H1 (cell line): ENCODE results near the gene CENPV. TPM values are rescaled to one million over a fixed set of nuclear protein-coding genes. Genes with fewer than 3 reads are reported as not detected.

ENCODE experiments used
- CTCF ChIA-PET: fragments of 300-600 bp; sonication (Branson Sonifier 250); formaldehyde crosslinking; loops from one replicate; lab custom pipeline; 2021; ENCODE audit not compliant: partially characterized antibody; lab: Charles Lee
- POLR2A ChIA-PET: fragments of 300-600 bp; sonication (Branson Sonifier 250); formaldehyde crosslinking; loops from one replicate; lab custom pipeline; 2021; ENCODE audit warnings: inconsistent platforms; ENCODE audit not compliant: partially characterized antibody; lab: Charles Lee
- DNase-seq, 2 experiments: peaks; one replicate each; pipeline versions ENCODE4 v3.0.0 to v3.0.0-alpha.2; 2010 to 2022; ENCODE audit warnings: low spot score in 2 of 2, low read depth in 1 of 2, mixed read lengths in 1 of 2
- FAIRE-seq: peaks from 2 replicates; lab custom pipeline; 2011; peaks lifted over from hg19 to GRCh38; lab: Jason Lieb, UNC
- H2AFZ ChIP-seq: 2 replicates; pipeline ENCODE4 v1.8.1; 2012; ENCODE audit warnings: low read length, inconsistent platforms
- H2AK5ac ChIP-seq: 2 replicates; pipeline ENCODE4 v1.6.1; 2013; ENCODE audit warnings: low read depth, low read length
- H2BK120ac ChIP-seq: replicated peaks from 2 replicates; pipeline ENCODE3; 2013; ENCODE audit warnings: low read depth, low read length, inconsistent platforms
- H2BK12ac ChIP-seq: 2 replicates; pipeline ENCODE4 v1.6.1; 2013; ENCODE audit warnings: low read depth, low read length
- H2BK15ac ChIP-seq: 2 replicates; pipeline ENCODE4 v1.6.1; 2013; ENCODE audit warnings: low read length
- H2BK20ac ChIP-seq: 2 replicates; pipeline ENCODE4 v1.6.1; 2013; ENCODE audit warnings: low read length
- H2BK5ac ChIP-seq: 2 replicates; pipeline ENCODE4 v1.6.1; 2013; ENCODE audit warnings: low read depth, low read length
- H3K14ac ChIP-seq: 2 replicates; pipeline ENCODE4 v1.6.1; 2013; ENCODE audit warnings: inconsistent platforms; ENCODE audit not compliant: insufficient read length
- H3K18ac ChIP-seq: 2 replicates; pipeline ENCODE4 v1.6.1; 2013; ENCODE audit warnings: low read length; ENCODE audit errors: extremely low read depth
- H3K23ac ChIP-seq: 2 replicates; pipeline ENCODE4 v1.6.1; 2013; ENCODE audit warnings: inconsistent platforms; ENCODE audit not compliant: insufficient read length
- H3K23me2 ChIP-seq: 2 replicates; pipeline ENCODE4 v1.6.1; 2013; ENCODE audit warnings: low read depth, low read length
- H3K27ac ChIP-seq: 2 replicates; pipeline ENCODE4 v1.6.1; 2011; ENCODE audit warnings: low read depth, low read length, inconsistent platforms
- H3K27me3 ChIP-seq, 4 experiments: replicated peaks in 1 of 4; 1 replicate in 1 of 4; 2 replicates in 3 of 4; pipeline versions ENCODE4 v1.6.1 to v1.8.1; 2011 to 2013; ENCODE audit warnings: low read length in 3 of 4, mild to moderate bottlenecking in 3 of 4, inconsistent platforms in 2 of 4, mixed read lengths in 2 of 4, moderate library complexity in 1 of 4; ENCODE audit not compliant: control insufficient read depth in 3 of 4, insufficient read depth in 3 of 4; ENCODE audit errors: extremely low read depth in 1 of 4
- H3K36me3 ChIP-seq, 4 experiments: 2 replicates each; pipeline versions ENCODE4 v1.6.1 to v1.8.1; 2011 to 2013; ENCODE audit warnings: mild to moderate bottlenecking in 4 of 4, low read length in 3 of 4, moderate library complexity in 2 of 4, control low read depth in 1 of 4, inconsistent platforms in 1 of 4; ENCODE audit not compliant: insufficient read depth in 4 of 4, control insufficient read depth in 2 of 4
- H3K4ac ChIP-seq: replicated peaks from 2 replicates; pipeline ENCODE3; 2013; ENCODE audit warnings: low read length, low read depth, mixed read lengths, inconsistent platforms; ENCODE audit not compliant: insufficient read length
- H3K4me1 ChIP-seq, 4 experiments: replicated peaks in 1 of 4; 1 replicate in 1 of 4; 2 replicates in 3 of 4; pipeline versions ENCODE4 v1.6.1 to v1.8.1; 2011 to 2013; ENCODE audit warnings: low read length in 3 of 4, inconsistent platforms in 2 of 4, mixed read lengths in 1 of 4; ENCODE audit not compliant: insufficient read depth in 4 of 4, control insufficient read depth in 3 of 4
- H3K4me2 ChIP-seq, 2 experiments: 2 replicates each; pipeline versions ENCODE4 v1.6.1 to v1.8.1; 2011 to 2013; ENCODE audit warnings: low read depth in 2 of 2, low read length in 2 of 2, control low read depth in 1 of 2, inconsistent platforms in 1 of 2, mild to moderate bottlenecking in 1 of 2; ENCODE audit not compliant: insufficient read depth in 1 of 2
- H3K4me3 ChIP-seq, 4 experiments: fragments of 200-600, 300-600 bp in 1 of 4; sonication (generic), shearing (Covaris generic), sonication (Bioruptor Twin) in 1 of 4; 2 replicates each; pipeline versions ENCODE4 v1.5.1 to v1.8.1; 2011 to 2016; ENCODE audit warnings: low read length in 4 of 4, low read depth in 3 of 4, control low read depth in 2 of 4, inconsistent platforms in 2 of 4, mild to moderate bottlenecking in 2 of 4, mixed read lengths in 1 of 4, moderate library complexity in 1 of 4; ENCODE audit not compliant: insufficient read depth in 2 of 4; ENCODE audit errors: extremely low read depth in 1 of 4
- H3K56ac ChIP-seq: replicated peaks from 2 replicates; pipeline ENCODE3; 2013; ENCODE audit warnings: low read depth, mild to moderate bottlenecking, mixed read lengths, low read length, inconsistent platforms; ENCODE audit not compliant: insufficient read length
- H3K79me1 ChIP-seq: 2 replicates; pipeline ENCODE4 v1.6.1; 2013; ENCODE audit warnings: low read depth, low read length, control low read depth
- H3K79me2 ChIP-seq, 2 experiments: 2 replicates each; pipeline versions ENCODE4 v1.6.1 to v1.8.1; 2012 to 2013; ENCODE audit warnings: low read length in 2 of 2, mild to moderate bottlenecking in 2 of 2, inconsistent platforms in 1 of 2; ENCODE audit not compliant: insufficient read depth in 2 of 2, control insufficient read depth in 1 of 2
- H3K9ac ChIP-seq, 4 experiments: replicated peaks in 1 of 4; 1 replicate in 1 of 4; 2 replicates in 3 of 4; pipeline versions ENCODE4 v1.6.1 to v1.8.1; 2011 to 2013; ENCODE audit warnings: low read depth in 3 of 4, low read length in 3 of 4, control low read depth in 2 of 4, mild to moderate bottlenecking in 2 of 4, moderate library complexity in 2 of 4, inconsistent platforms in 1 of 4; ENCODE audit errors: extremely low read depth in 1 of 4
- H3K9me3 ChIP-seq, 2 experiments: 2 replicates each; pipeline versions ENCODE4 v1.6.1 to v1.8.1; 2012 to 2013; ENCODE audit warnings: mild to moderate bottlenecking in 2 of 2, moderate library complexity in 2 of 2, control low read depth in 1 of 2, inconsistent platforms in 1 of 2, low read depth in 1 of 2, low read length in 1 of 2, mixed read lengths in 1 of 2; ENCODE audit not compliant: insufficient read depth in 2 of 2
- H4K20me1 ChIP-seq, 2 experiments: replicated peaks in 1 of 2; 2 replicates each; pipeline versions ENCODE3 to v1.8.1; 2011 to 2013; ENCODE audit warnings: inconsistent platforms in 2 of 2, low read length in 2 of 2, mild to moderate bottlenecking in 1 of 2; ENCODE audit not compliant: insufficient read depth in 2 of 2, control insufficient read depth in 1 of 2
- H4K5ac ChIP-seq: 2 replicates; pipeline ENCODE4 v1.6.1; 2013; ENCODE audit warnings: low read length, low read depth, mixed read lengths, inconsistent platforms; ENCODE audit not compliant: insufficient read length
- H4K8ac ChIP-seq: 2 replicates; pipeline ENCODE4 v1.8.0; 2013; ENCODE audit warnings: mild to moderate bottlenecking, moderate library complexity, low read length, inconsistent platforms; ENCODE audit not compliant: insufficient read depth; ENCODE audit errors: extremely low read depth
- H4K91ac ChIP-seq: replicated peaks from 2 replicates; pipeline ENCODE3; 2013; ENCODE audit warnings: low read length, mixed read lengths, inconsistent platforms; ENCODE audit not compliant: insufficient read length
- ATF2 ChIP-seq: IDR thresholded peaks from 2 replicates; pipeline ENCODE4 v1.6.1; 2012; ENCODE audit warnings: low read length, inconsistent platforms
- ATF3 ChIP-seq: IDR thresholded peaks from 2 replicates; pipeline ENCODE4 v1.6.1; 2011; ENCODE audit warnings: low read depth, mild to moderate bottlenecking, low read length; ENCODE audit not compliant: insufficient read depth
- POLR2AphosphoS5 ChIP-seq: IDR thresholded peaks from 2 replicates; pipeline ENCODE4 v1.6.1; 2011; ENCODE audit warnings: low read depth, low read length
- RBBP5 ChIP-seq: IDR thresholded peaks from 2 replicates; pipeline ENCODE4 v1.7.1; 2012; ENCODE audit warnings: low read depth, mild to moderate bottlenecking, inconsistent platforms, low read length, moderate library complexity, borderline replicate concordance
- SIX5 ChIP-seq: IDR thresholded peaks from 2 replicates; pipeline ENCODE4 v1.6.1; 2011; ENCODE audit warnings: mild to moderate bottlenecking, low read depth, low read length
- SP1 ChIP-seq: IDR thresholded peaks from 2 replicates; pipeline ENCODE4 v1.6.1; 2011; ENCODE audit warnings: low read depth, low read length
- SP2 ChIP-seq: IDR thresholded peaks from 2 replicates; pipeline ENCODE4 v1.6.1; 2012; ENCODE audit warnings: mild to moderate bottlenecking, low read length, inconsistent platforms
- TAF1 ChIP-seq: IDR thresholded peaks from 2 replicates; pipeline ENCODE4 v1.6.1; 2011; ENCODE audit warnings: mild to moderate bottlenecking, low read depth, low read length
- WGBS, 2 experiments: shearing (Covaris generic) in 1 of 2; methylation state at CpG; one replicate each; pipeline versions ENCODE4 v1.1.6 to v1.1.7; 2013 to 2015; ENCODE audit warnings: low lambda C conversion rate in 2 of 2, mixed read lengths in 2 of 2, inconsistent platforms in 1 of 2, low coverage in 1 of 2, missing lambda C conversion rate in 1 of 2; ENCODE audit not compliant: insufficient replicate concordance in 2 of 2, insufficient coverage in 1 of 2, insufficient read length in 1 of 2; ENCODE audit errors: extremely low coverage in 1 of 2, missing lambda C conversion rate in 1 of 2; 5-methylcytosine and 5-hydroxymethylcytosine counted together
- polyA plus RNA-seq, 7 experiments: library from polyadenylated mRNA; depleted of rRNA in 3 of 7; stranded (reverse) in 5 of 7; unstranded in 2 of 7; fragments of >200 nt in 5 of 7; fragments of 200-250 nt in 2 of 7; gene quantifications; 1 replicate in 5 of 7; 2 replicates in 1 of 7; 4 replicates in 1 of 7; pipeline versions ENCODE4 v1.2.1 to v1.2.3, GENCODE V29; 2011 to 2013; ENCODE audit warnings: missing spikeins in 2 of 7, mixed read lengths in 2 of 7
- total RNA-seq: library from RNA; stranded (reverse); fragmentation: NEBNext Ultra II Directional; extraction: Animal tissue kit (Norgen Biotek cat#: 25700); gene quantifications from 2 replicates; pipeline ENCODE4 v1.2.1, GENCODE V29; 2021

CENPV gene
- total and polyA plus RNA-seq, 2 of the 8 experiments (the other 6 are each of a cell fraction or from before 2014, with no cell fraction given): 249 to 260 TPM

- Histone ChIP-seq H3K4me1 (peaks cover 0 to 2% (median 0%) of the 10 kb centered on the region in 4 experiments; a peak in 1 of 7 replicates), H2BK12ac (no peak overlapping the region), H3K4me3 (no peak overlapping the region), H3K27ac (no peak overlapping the region), H2BK5ac (no peak overlapping the region), H4K8ac (no peak overlapping the region), H3K79me2 (no peaks in the 10 kb centered on the region), H3K56ac (no peak overlapping the region), H3K23me2 (no peaks in the 10 kb centered on the region), H3K27me3 (no peaks in the 10 kb centered on the region), H2BK20ac (no peak overlapping the region), H3K79me1 (no peaks in the 10 kb centered on the region), H3K9me3 (peaks cover 3 to 7% of the 10 kb centered on the region in 2 experiments; a peak in 1 of 4 replicates), H2AFZ (no peak overlapping the region), H4K91ac (no peak overlapping the region), H3K14ac (no peak overlapping the region), H2BK15ac (no peak overlapping the region), H4K5ac (no peak overlapping the region), H3K23ac (no peak overlapping the region), H3K36me3 (peaks cover 0 to 7% (median under 1%) of the 10 kb centered on the region in 4 experiments; a peak in 1 of 8 replicates), H3K18ac (no peak overlapping the region), H3K4me2 (no peak overlapping the region), H2AK5ac (no peak overlapping the region), H2BK120ac (no peak overlapping the region), H3K4ac (no peak overlapping the region), H4K20me1 (no peaks in the 10 kb centered on the region), H3K9ac (no peak overlapping the region)
- DNase-seq (no peak), FAIRE-seq (no peak)
- TF ChIP-seq SIX5 (no peak), TAF1 (no peak), ATF2 (no peak), ATF3 (no peak), POLR2AphosphoS5 (no peak), SP2 (no peak), SP1 (no peak), RBBP5 (no peak)
- 90% methylated on average over 3 of the region's 3 CpGs; no CpG with 5 or more reads in 1 of the 2 experiments for WGBS, 2 experiments
- POLR2A ChIA-PET: no interaction called here
- CTCF ChIA-PET: interaction anchor here (9.2 kb wide), 1 partner anchor 11 kb away, joined by 44 read pairs; no protein-coding TSS in a partner anchor
Observed at GRCh38 chr17:16314859-16315258, 38.4 kb downstream of the CENPV start.
